ENCODE results near the gene TRIO. TPM values are rescaled to one million over a fixed set of nuclear protein-coding genes. Genes with fewer than 3 reads are reported as not detected.

Gene TRIO
- polyA plus RNA-seq, 1 of the 3 experiments (the other 2 are of a cell fraction): 229 TPM

DNA sequence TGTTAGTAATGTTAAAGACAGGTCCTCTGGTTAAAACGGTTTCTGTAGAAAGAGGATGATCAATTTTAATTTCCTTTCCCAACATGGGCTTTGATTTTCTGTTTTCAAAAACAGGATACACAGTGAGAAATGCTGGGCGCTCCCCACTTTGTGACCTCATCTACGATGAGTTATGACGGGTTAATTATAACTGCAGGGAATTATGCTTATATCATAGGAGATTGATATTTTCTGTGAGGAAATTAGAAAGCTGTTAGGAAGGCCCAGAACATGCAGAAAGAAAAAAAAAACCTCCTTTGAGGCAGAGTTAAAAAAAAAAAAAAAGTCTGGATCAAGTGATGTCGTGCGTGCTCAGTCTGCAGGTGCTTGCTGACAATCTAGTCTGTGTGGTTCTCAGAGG is 261.6 kb downstream of the TRIO start:
- Histone ChIP-seq H3K9me2 (no peaks in the 10 kb centered on the region), H3K4me3 (ENCODE audit: low read depth in 2 of 2, low read length in 1 of 2) (no peak overlapping the region), H3F3A (replicated peaks; ENCODE audit: insufficient read depth) (peaks cover 40% of the 10 kb centered on the region), H2AFZ (ENCODE audit: low read depth) (no peak overlapping the region), H3K9ac (no peak overlapping the region), H3K36me3 (replicated peaks in 1 of 2; ENCODE audit: control insufficient read depth in 1 of 2, insufficient read depth in 2 of 2, low read length in 1 of 2) (peaks cover 13 to 38% of the 10 kb centered on the region in 2 experiments), H4K20me1 (ENCODE audit: insufficient read depth) (no peaks in the 10 kb centered on the region), H3K27ac (ENCODE audit: low read depth in 2 of 2, low read length in 1 of 2) (peak overlapping the region; percentile 98 to 100; a peak in 3 of 4 replicates), H3K9me3 (no peaks in the 10 kb centered on the region), H3K79me2 (ENCODE audit: insufficient read depth) (peaks cover 67% of the 10 kb centered on the region; the same call in 1 of the 2 replicates), H3K4me2 (peak overlapping the region; percentile 66; the same call in 1 of the 2 replicates), H3K4me1 (ENCODE audit: control insufficient read depth in 1 of 2, insufficient read depth in 2 of 2, low read depth in 1 of 2, low read length in 1 of 2) (peaks cover 57 to 66% of the 10 kb centered on the region in 2 experiments), H3K27me3 (ENCODE audit: insufficient read depth) (no peaks in the 10 kb centered on the region)
- 81% methylated on average over 6 of the region's 6 CpGs for WGBS (ENCODE audit: low lambda C conversion rate)
- CTCF ChIA-PET: interaction anchor here (0.6 to 1.0 kb wide), 7 partner anchors 15 to 244 kb away, joined by 3 to 4 read pairs (median 3); partner anchors contain the start of gene OTULINL
- DNase-seq: no peak
- POLR2A ChIA-PET: no interaction called here
- no peak for TF ChIP-seq NFIC (IDR thresholded peaks at IDR 0.05; ENCODE audit: borderline replicate concordance)
- no peak for TF ChIP-seq RCOR1 (IDR thresholded peaks at IDR 0.05; ENCODE audit: low read length)
- TF ChIP-seq MXI1 (IDR thresholded peaks at IDR 0.05; ENCODE audit: low read depth, low read length): no peak
- TF ChIP-seq RXRA (IDR thresholded peaks at IDR 0.05; ENCODE audit: borderline replicate concordance, low read depth): no peak
- TF ChIP-seq FOSL2 (IDR thresholded peaks at IDR 0.05; ENCODE audit: borderline replicate concordance, low read depth): no peak
- no peak for TF ChIP-seq RFX5 (IDR thresholded peaks at IDR 0.05; ENCODE audit: low read length)
- TF ChIP-seq TEAD4 (IDR thresholded peaks at IDR 0.05; ENCODE audit: borderline replicate concordance, insufficient read depth): no peak
- TF ChIP-seq EP300 (IDR thresholded peaks at IDR 0.05; ENCODE audit: borderline replicate concordance in 1 of 2, low read depth in 1 of 2, low read length in 1 of 2): no peak
- TF ChIP-seq CHD2 (IDR thresholded peaks at IDR 0.05; ENCODE audit: low read length, partially characterized antibody): no peak
- TF ChIP-seq RAD21 (IDR thresholded peaks at IDR 0.05; ENCODE audit: low read length): no peak
- TF ChIP-seq GATA2 (CRISPR knock-in tag; IDR thresholded peaks at IDR 0.05): no peak
- no peak for TF ChIP-seq NRF1 (IDR thresholded peaks at IDR 0.05; ENCODE audit: low read depth, low read length)
- TF ChIP-seq JUND (IDR thresholded peaks at IDR 0.05): no peak
- TF ChIP-seq, protein P1, sequence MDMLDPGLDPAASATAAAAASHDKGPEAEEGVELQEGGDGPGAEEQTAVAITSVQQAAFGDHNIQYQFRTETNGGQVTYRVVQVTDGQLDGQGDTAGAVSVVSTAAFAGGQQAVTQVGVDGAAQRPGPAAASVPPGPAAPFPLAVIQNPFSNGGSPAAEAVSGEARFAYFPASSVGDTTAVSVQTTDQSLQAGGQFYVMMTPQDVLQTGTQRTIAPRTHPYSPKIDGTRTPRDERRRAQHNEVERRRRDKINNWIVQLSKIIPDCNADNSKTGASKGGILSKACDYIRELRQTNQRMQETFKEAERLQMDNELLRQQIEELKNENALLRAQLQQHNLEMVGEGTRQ (IDR thresholded peaks at IDR 0.05; ENCODE audit: borderline replicate concordance, low read depth, low read length): no peak
- TF ChIP-seq, protein P2, sequence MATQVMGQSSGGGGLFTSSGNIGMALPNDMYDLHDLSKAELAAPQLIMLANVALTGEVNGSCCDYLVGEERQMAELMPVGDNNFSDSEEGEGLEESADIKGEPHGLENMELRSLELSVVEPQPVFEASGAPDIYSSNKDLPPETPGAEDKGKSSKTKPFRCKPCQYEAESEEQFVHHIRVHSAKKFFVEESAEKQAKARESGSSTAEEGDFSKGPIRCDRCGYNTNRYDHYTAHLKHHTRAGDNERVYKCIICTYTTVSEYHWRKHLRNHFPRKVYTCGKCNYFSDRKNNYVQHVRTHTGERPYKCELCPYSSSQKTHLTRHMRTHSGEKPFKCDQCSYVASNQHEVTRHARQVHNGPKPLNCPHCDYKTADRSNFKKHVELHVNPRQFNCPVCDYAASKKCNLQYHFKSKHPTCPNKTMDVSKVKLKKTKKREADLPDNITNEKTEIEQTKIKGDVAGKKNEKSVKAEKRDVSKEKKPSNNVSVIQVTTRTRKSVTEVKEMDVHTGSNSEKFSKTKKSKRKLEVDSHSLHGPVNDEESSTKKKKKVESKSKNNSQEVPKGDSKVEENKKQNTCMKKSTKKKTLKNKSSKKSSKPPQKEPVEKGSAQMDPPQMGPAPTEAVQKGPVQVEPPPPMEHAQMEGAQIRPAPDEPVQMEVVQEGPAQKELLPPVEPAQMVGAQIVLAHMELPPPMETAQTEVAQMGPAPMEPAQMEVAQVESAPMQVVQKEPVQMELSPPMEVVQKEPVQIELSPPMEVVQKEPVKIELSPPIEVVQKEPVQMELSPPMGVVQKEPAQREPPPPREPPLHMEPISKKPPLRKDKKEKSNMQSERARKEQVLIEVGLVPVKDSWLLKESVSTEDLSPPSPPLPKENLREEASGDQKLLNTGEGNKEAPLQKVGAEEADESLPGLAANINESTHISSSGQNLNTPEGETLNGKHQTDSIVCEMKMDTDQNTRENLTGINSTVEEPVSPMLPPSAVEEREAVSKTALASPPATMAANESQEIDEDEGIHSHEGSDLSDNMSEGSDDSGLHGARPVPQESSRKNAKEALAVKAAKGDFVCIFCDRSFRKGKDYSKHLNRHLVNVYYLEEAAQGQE (IDR thresholded peaks at IDR 0.05; ENCODE audit: low read depth, low read length): no peak
